Immature natural killer cell (primary cell): Measurements from ENCODE around the gene UGT1A10. TPM values are rescaled to one million over a fixed set of nuclear protein-coding genes. Genes with fewer than 3 reads are reported as not detected.
"Not testable (repeated sequence)": the region's sequence is repeated elsewhere in the genome, so short reads cannot be mapped to it uniquely, and the experiment has no call there.

Experiments
- DNase-seq, 3 donors: peaks; one replicate each; pipeline ENCODE4 v3.0.0; 2022; ENCODE audit warnings: mixed read lengths in 1 of 3
- H3K27ac Mint-ChIP-seq, 6 donors: one replicate each; pipeline ENCODE4 v1.8.0; 2020; ENCODE audit warnings: mixed read lengths in 6 of 6, mild to moderate bottlenecking in 5 of 6, inconsistent platforms in 4 of 6, moderate library complexity in 3 of 6
- H3K27me3 Mint-ChIP-seq, 3 donors: one replicate each; pipeline ENCODE4 v1.8.0; 2020 to 2021; ENCODE audit warnings: low read depth in 3 of 3, mild to moderate bottlenecking in 3 of 3, mixed read lengths in 3 of 3, moderate library complexity in 3 of 3, inconsistent platforms in 1 of 3
- H3K36me3 Mint-ChIP-seq, 3 donors: one replicate each; pipeline ENCODE4 v1.8.0; 2020; ENCODE audit warnings: mixed read lengths in 3 of 3, inconsistent platforms in 2 of 3, mild to moderate bottlenecking in 2 of 3
- H3K4me1 Mint-ChIP-seq, 2 donors: one replicate each; pipeline ENCODE4 v1.8.0; 2020; ENCODE audit warnings: inconsistent platforms in 2 of 2, mild to moderate bottlenecking in 2 of 2, mixed read lengths in 2 of 2, moderate library complexity in 1 of 2
- H3K4me3 Mint-ChIP-seq, 5 donors: one replicate each; pipeline ENCODE4 v1.8.0; 2020; ENCODE audit warnings: mild to moderate bottlenecking in 5 of 5, mixed read lengths in 5 of 5, inconsistent platforms in 3 of 5, moderate library complexity in 3 of 5
- H3K9me3 Mint-ChIP-seq, 6 donors: one replicate each; pipeline ENCODE4 v1.8.0; 2020; ENCODE audit warnings: mild to moderate bottlenecking in 6 of 6, mixed read lengths in 6 of 6, inconsistent platforms in 4 of 6, moderate library complexity in 3 of 6
- polyA plus RNA-seq, 3 donors: library from polyadenylated mRNA; unstranded; fragments of 300-500 nt; fragmentation: Illumina TruSeq; gene quantifications; one replicate each; pipeline ENCODE4 v1.2.3, GENCODE V29; 2021

Gene UGT1A10
- not detected for polyA plus RNA-seq

- not testable (repeated sequence) for DNase-seq, H3K9me3 Mint-ChIP-seq, H3K27ac Mint-ChIP-seq, H3K36me3 Mint-ChIP-seq, H3K4me3 Mint-ChIP-seq, H3K4me1 Mint-ChIP-seq
- H3K27me3 Mint-ChIP-seq: peaks cover 7 to 13% (median 7%) of the 10 kb centered on the region in 3 donors
These were observed at the start of gene UGT1A10 for GRCh38 chr2:233636306-233636705. TSS of gene UGT1A10 (plus strand) at chr2:233636448. CDS start at chr2:233636523, 75 bp downstream.

GRCh38 chr2:233588400-233588799 is 47.8 kb upstream of the UGT1A10 start:
- Mint-ChIP-seq H3K4me1 (peaks cover 0 to 5% of the 10 kb centered on the region in 2 donors), H3K27me3 (peaks cover 5 to 16% (median 8%) of the 10 kb centered on the region in 3 donors), H3K4me3 (no peak overlapping the region), H3K36me3 (no peaks in the 10 kb centered on the region), H3K9me3 (peaks cover 0 to 2% (median 0%) of the 10 kb centered on the region in 6 donors), H3K27ac (no peak overlapping the region)
- DNase-seq: no peak

GRCh38 chr2:233592706-233593105 is 43.5 kb upstream of the UGT1A10 start:
- H3K4me1 Mint-ChIP-seq, H3K27ac Mint-ChIP-seq, H3K36me3 Mint-ChIP-seq, H3K9me3 Mint-ChIP-seq, H3K4me3 Mint-ChIP-seq, DNase-seq: not testable (repeated sequence)
- peaks cover 3 to 12% (median 8%) of the 10 kb centered on the region in 3 donors for H3K27me3 Mint-ChIP-seq

DNA sequence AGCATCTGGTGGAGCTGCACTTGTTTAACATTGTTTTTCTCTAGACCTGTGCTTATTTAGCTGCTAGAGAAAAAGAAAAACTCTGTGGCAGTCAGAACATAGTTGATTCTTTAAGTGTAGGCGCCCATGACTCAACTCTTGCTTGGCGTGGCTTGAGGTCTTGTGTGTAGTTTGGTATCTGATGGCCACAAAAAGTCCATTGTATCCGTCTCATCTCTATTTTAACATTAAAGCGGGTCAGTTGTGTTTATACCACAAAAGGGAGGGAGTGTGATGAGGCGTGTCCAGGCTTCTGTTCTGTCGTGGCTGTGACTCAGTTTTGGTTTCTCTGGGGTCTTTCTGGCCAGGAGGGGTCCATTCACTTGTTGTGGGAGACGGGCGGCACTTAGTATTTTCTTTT is 43.0 kb upstream of the UGT1A10 start:
- peaks cover 3 to 10% (median 8%) of the 10 kb centered on the region in 3 donors for H3K27me3 Mint-ChIP-seq
- H3K36me3 Mint-ChIP-seq: no peaks in the 10 kb centered on the region
- H3K4me3 Mint-ChIP-seq: no peak overlapping the region
- no peak overlapping the region for H3K27ac Mint-ChIP-seq
- DNase-seq: no peak
- H3K9me3 Mint-ChIP-seq: no peaks in the 10 kb centered on the region
- H3K4me1 Mint-ChIP-seq: peaks cover 0 to 6% of the 10 kb centered on the region in 2 donors

DNA sequence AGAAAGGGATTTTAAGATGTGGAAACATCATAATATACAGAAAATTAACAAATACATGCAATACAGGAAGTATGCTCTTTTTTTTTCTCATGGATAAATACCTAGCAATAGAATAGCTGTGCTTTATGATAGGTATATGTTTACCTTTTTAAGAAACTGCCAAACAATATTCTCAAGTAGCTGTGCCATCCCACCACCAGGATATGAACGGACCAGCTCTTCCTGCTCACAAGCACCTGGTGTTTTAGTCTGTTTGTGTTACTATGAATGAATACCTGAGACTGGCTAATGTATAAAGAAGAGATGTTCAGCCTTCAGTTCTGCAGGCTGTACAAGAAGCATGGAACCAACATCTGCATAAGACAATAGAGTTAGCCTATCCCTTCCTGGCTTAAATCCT is 38.7 kb upstream of the UGT1A10 start:
- Mint-ChIP-seq H3K4me1 (peaks cover 0 to 6% of the 10 kb centered on the region in 2 donors), H3K27me3 (peaks cover 7 to 22% (median 10%) of the 10 kb centered on the region in 3 donors), H3K9me3 (no peaks in the 10 kb centered on the region), H3K4me3 (no peak overlapping the region), H3K36me3 (no peaks in the 10 kb centered on the region), H3K27ac (no peak overlapping the region)
- no peak for DNase-seq

GRCh38 chr2:233598952-233599351 is 37.3 kb upstream of the UGT1A10 start:
- Mint-ChIP-seq H3K27me3 (peaks cover 11 to 30% (median 12%) of the 10 kb centered on the region in 3 donors), H3K9me3 (no peaks in the 10 kb centered on the region), H3K27ac (no peak overlapping the region)

DNA sequence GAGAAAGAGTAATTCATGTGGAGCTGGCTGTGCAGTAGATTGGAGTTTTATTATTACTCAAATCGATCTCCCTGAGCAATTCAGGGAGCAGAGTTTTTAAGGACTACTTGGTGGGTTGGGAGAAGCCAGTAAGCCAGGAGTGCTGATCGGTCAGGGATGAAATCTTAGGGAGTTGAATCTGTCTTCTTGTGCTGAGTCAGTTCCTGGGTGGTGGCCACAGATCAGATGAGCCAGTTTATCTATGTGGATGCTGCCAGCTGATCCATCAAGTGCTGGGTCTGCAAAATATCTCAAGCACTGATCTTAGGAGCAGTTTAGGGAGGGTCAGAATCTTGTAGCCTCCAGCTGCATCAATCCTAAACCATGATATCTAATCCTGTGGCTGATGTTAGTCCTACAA is 35.9 kb upstream of the UGT1A10 start:
- H3K4me1 Mint-ChIP-seq: no peaks in the 10 kb centered on the region
- H3K27ac Mint-ChIP-seq: no peak overlapping the region
- no peaks in the 10 kb centered on the region for H3K36me3 Mint-ChIP-seq
- no peaks in the 10 kb centered on the region for H3K9me3 Mint-ChIP-seq
- H3K27me3 Mint-ChIP-seq: peaks cover 9 to 30% (median 10%) of the 10 kb centered on the region in 3 donors
- no peak overlapping the region for H3K4me3 Mint-ChIP-seq
- no peak for DNase-seq

More at GRCh38 chr2:233598952-233599351, 37.3 kb upstream of the UGT1A10 start:
- no peak for DNase-seq
- no peaks in the 10 kb centered on the region for H3K36me3 Mint-ChIP-seq
- no peak overlapping the region for H3K4me3 Mint-ChIP-seq
- H3K4me1 Mint-ChIP-seq: no peaks in the 10 kb centered on the region

- H3K27ac Mint-ChIP-seq: no peak overlapping the region
- H3K4me3 Mint-ChIP-seq: no peak overlapping the region
- no peak for DNase-seq
- H3K27me3 Mint-ChIP-seq: peaks cover 9 to 23% (median 10%) of the 10 kb centered on the region in 3 donors
- H3K4me1 Mint-ChIP-seq: no peaks in the 10 kb centered on the region
- no peaks in the 10 kb centered on the region for H3K36me3 Mint-ChIP-seq
- H3K9me3 Mint-ChIP-seq: no peaks in the 10 kb centered on the region
These were observed 34.2 kb upstream of the UGT1A10 start for GRCh38 chr2:233602076-233602475.

DNA sequence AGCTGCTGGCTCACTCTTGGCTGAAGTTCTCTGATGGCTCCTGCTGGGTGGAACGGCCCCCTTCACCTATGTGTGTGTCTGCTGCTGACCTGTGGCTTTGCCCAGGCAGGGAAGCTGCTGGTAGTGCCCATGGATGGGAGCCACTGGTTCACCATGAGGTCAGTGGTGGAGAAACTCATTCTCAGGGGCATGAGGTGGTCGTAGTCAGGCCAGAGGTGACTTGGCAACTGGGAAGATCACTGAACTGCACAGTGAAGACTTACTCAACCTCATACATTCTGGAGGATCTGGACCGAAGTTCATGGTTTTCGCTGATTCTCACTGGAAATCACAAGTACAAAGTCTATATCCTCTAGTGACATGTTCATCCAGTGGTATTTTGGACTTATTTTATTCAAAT is 32.7 kb upstream of the UGT1A10 start:
- Mint-ChIP-seq H3K27me3 (peaks cover 7 to 30% (median 9%) of the 10 kb centered on the region in 3 donors), H3K4me1 (no peaks in the 10 kb centered on the region), H3K36me3 (no peaks in the 10 kb centered on the region), H3K9me3 (no peaks in the 10 kb centered on the region), H3K27ac (no peak overlapping the region), H3K4me3 (no peak overlapping the region)
- DNase-seq: no peak

GRCh38 chr2:233604826-233605225 is 31.4 kb upstream of the UGT1A10 start:
- no peaks in the 10 kb centered on the region for H3K4me1 Mint-ChIP-seq
- H3K27me3 Mint-ChIP-seq: peaks cover 7 to 27% (median 9%) of the 10 kb centered on the region in 3 donors
- no peak overlapping the region for H3K27ac Mint-ChIP-seq
- H3K36me3 Mint-ChIP-seq: no peaks in the 10 kb centered on the region
- H3K9me3 Mint-ChIP-seq: peaks cover 0 to 2% (median 0%) of the 10 kb centered on the region in 6 donors
- DNase-seq: no peak
- H3K4me3 Mint-ChIP-seq: no peak overlapping the region

GRCh38 chr2:233605680-233606079 is 30.6 kb upstream of the UGT1A10 start:
- H3K4me1 Mint-ChIP-seq: no peaks in the 10 kb centered on the region
- H3K27me3 Mint-ChIP-seq: peaks cover 5 to 23% (median 9%) of the 10 kb centered on the region in 3 donors

GRCh38 chr2:233611284-233611683 is 25.0 kb upstream of the UGT1A10 start:
- Mint-ChIP-seq H3K27ac (no peak overlapping the region), H3K4me3 (no peak overlapping the region), H3K27me3 (peaks cover 13 to 27% (median 16%) of the 10 kb centered on the region in 3 donors), H3K4me1 (no peaks in the 10 kb centered on the region), H3K36me3 (peaks cover 0 to 3% (median 3%) of the 10 kb centered on the region in 3 donors), H3K9me3 (peaks cover 0 to 22% (median 16%) of the 10 kb centered on the region in 6 donors)
- DNase-seq: no peak

More at GRCh38 chr2:233605680-233606079, 30.6 kb upstream of the UGT1A10 start:
- Mint-ChIP-seq H3K27ac (no peak overlapping the region), H3K36me3 (peaks cover 0 to 3% (median 0%) of the 10 kb centered on the region in 3 donors), H3K4me3 (no peak overlapping the region), H3K9me3 (peaks cover 0 to 7% (median 5%) of the 10 kb centered on the region in 6 donors)
- DNase-seq: no peak

DNA sequence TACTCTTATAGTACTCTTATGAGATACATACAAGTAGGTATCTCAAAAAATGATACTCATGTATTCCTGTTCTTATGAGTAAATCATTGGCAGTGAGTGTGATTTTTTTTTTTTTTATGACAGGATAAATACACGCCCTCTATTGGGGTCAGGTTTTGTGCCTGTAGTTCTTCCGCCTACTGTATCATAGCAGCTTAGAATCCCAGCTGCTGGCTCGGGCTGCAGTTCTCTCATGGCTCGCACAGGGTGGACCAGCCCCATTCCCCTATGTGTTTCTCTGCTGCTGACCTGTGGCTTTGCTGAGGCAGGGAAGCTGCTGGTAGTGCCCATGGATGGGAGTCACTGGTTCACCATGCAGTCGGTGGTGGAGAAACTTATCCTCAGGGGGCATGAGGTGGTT is 18.8 kb upstream of the UGT1A10 start, which contains the start of gene UGT1A8:
TSS of gene UGT1A8 (plus strand) at position 158 of the 400 bp plus-strand sequence. CDS start at position 233, 75 bp downstream.
- H3K4me3 Mint-ChIP-seq, H3K36me3 Mint-ChIP-seq, H3K27ac Mint-ChIP-seq, DNase-seq, H3K4me1 Mint-ChIP-seq, H3K9me3 Mint-ChIP-seq: not testable (repeated sequence)
- H3K27me3 Mint-ChIP-seq: peaks cover 12 to 30% (median 14%) of the 10 kb centered on the region in 3 donors

- Mint-ChIP-seq H3K36me3 (no peaks in the 10 kb centered on the region), H3K4me1 (no peaks in the 10 kb centered on the region), H3K9me3 (peaks cover 0 to 5% (median 3%) of the 10 kb centered on the region in 6 donors), H3K27ac (no peak overlapping the region), H3K4me3 (no peak overlapping the region), H3K27me3 (peaks cover 2 to 16% (median 5%) of the 10 kb centered on the region in 3 donors)
- no peak for DNase-seq
These were observed 16.0 kb upstream of the UGT1A10 start for GRCh38 chr2:233620204-233620603.

GRCh38 chr2:233621863-233622262 is 14.4 kb upstream of the UGT1A10 start:
- not testable (repeated sequence) for H3K27me3 Mint-ChIP-seq

More at GRCh38 chr2:233621863-233622262, 14.4 kb upstream of the UGT1A10 start:
- H3K9me3 Mint-ChIP-seq, H3K36me3 Mint-ChIP-seq, H3K27ac Mint-ChIP-seq, DNase-seq, H3K4me1 Mint-ChIP-seq, H3K4me3 Mint-ChIP-seq: not testable (repeated sequence)
